Mesendoderm (in vitro differentiated cells): ENCODE data around the gene DUOX2. TPM values are rescaled to one million over a fixed set of nuclear protein-coding genes. Genes with fewer than 3 reads are reported as not detected.

Experiments
- small RNA-seq: library from polyadenylated mRNA; stranded (forward); fragments of <200 nt; extraction: miRNeasy Mini kit (QIAGEN cat#:217004); gene quantifications from one replicate; pipeline ENCODE3, GENCODE V24; 2013; ENCODE audit not compliant: insufficient read depth

The DUOX2 gene

Small RNAs within 50 kb of the gene (small RNA-seq; reads per million reads assigned to genes)
- not detected for gene RF00019
